Measurements from ENCODE around the gene SPAG9.

- TF ChIP-seq, protein P1, sequence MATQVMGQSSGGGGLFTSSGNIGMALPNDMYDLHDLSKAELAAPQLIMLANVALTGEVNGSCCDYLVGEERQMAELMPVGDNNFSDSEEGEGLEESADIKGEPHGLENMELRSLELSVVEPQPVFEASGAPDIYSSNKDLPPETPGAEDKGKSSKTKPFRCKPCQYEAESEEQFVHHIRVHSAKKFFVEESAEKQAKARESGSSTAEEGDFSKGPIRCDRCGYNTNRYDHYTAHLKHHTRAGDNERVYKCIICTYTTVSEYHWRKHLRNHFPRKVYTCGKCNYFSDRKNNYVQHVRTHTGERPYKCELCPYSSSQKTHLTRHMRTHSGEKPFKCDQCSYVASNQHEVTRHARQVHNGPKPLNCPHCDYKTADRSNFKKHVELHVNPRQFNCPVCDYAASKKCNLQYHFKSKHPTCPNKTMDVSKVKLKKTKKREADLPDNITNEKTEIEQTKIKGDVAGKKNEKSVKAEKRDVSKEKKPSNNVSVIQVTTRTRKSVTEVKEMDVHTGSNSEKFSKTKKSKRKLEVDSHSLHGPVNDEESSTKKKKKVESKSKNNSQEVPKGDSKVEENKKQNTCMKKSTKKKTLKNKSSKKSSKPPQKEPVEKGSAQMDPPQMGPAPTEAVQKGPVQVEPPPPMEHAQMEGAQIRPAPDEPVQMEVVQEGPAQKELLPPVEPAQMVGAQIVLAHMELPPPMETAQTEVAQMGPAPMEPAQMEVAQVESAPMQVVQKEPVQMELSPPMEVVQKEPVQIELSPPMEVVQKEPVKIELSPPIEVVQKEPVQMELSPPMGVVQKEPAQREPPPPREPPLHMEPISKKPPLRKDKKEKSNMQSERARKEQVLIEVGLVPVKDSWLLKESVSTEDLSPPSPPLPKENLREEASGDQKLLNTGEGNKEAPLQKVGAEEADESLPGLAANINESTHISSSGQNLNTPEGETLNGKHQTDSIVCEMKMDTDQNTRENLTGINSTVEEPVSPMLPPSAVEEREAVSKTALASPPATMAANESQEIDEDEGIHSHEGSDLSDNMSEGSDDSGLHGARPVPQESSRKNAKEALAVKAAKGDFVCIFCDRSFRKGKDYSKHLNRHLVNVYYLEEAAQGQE (IDR thresholded peaks at IDR 0.05; ENCODE audit: borderline replicate concordance): no peak
- no peak for TF ChIP-seq EZH2 (IDR thresholded peaks at IDR 0.05; ENCODE audit: borderline replicate concordance, insufficient read depth, low read length, poor library complexity, severe bottlenecking)
Observed at GRCh38 chr17:51012538-51012937, 108.1 kb downstream of the SPAG9 start.

Measured in neural cell (in vitro differentiated cells).